ENCODE data around the gene IPO11.

The IPO11 gene

GRCh38 chr5:62473209-62473608 is 60.6 kb downstream of the IPO11 start:
- Histone ChIP-seq H4K20me1 (ENCODE audit: low read depth, low read length) (no peaks in the 10 kb centered on the region), H3F3A (ENCODE audit: insufficient read depth) (peaks cover 10% of the 10 kb centered on the region; the same call in 1 of the 2 replicates), H2AFZ (ENCODE audit: low read depth, low read length, severe bottlenecking) (no peak overlapping the region), H3K36me3 (ENCODE audit: low read length) (no peaks in the 10 kb centered on the region), H3K4me2 (ENCODE audit: low read depth, low read length, poor library complexity, severe bottlenecking) (no peak overlapping the region), H3K27ac (ENCODE audit: low read depth, low read length) (no peak overlapping the region), H3K27me3 (ENCODE audit: low read length) (no peaks in the 10 kb centered on the region), H3K9me2 (replicated peaks; ENCODE audit: insufficient read depth, low read length) (no peaks in the 10 kb centered on the region), H3K9me3 (ENCODE audit: insufficient read depth, low read length) (no peaks in the 10 kb centered on the region), H3K9ac (ENCODE audit: low read length) (no peak overlapping the region), H3K79me2 (ENCODE audit: insufficient read depth, low read length) (no peaks in the 10 kb centered on the region), H3K4me3 (ENCODE audit: insufficient read depth, low read length, poor library complexity, severe bottlenecking) (no peak overlapping the region)
- TF ChIP-seq, protein P1, sequence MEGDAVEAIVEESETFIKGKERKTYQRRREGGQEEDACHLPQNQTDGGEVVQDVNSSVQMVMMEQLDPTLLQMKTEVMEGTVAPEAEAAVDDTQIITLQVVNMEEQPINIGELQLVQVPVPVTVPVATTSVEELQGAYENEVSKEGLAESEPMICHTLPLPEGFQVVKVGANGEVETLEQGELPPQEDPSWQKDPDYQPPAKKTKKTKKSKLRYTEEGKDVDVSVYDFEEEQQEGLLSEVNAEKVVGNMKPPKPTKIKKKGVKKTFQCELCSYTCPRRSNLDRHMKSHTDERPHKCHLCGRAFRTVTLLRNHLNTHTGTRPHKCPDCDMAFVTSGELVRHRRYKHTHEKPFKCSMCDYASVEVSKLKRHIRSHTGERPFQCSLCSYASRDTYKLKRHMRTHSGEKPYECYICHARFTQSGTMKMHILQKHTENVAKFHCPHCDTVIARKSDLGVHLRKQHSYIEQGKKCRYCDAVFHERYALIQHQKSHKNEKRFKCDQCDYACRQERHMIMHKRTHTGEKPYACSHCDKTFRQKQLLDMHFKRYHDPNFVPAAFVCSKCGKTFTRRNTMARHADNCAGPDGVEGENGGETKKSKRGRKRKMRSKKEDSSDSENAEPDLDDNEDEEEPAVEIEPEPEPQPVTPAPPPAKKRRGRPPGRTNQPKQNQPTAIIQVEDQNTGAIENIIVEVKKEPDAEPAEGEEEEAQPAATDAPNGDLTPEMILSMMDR (IDR thresholded peaks at IDR 0.05; ENCODE audit: insufficient read depth, low read length, poor library complexity, severe bottlenecking), result no peak
- TF ChIP-seq EZH2phosphoT487 (conservative IDR thresholded peaks at IDR 0.05; ENCODE audit: low read length), result no peak

DNA sequence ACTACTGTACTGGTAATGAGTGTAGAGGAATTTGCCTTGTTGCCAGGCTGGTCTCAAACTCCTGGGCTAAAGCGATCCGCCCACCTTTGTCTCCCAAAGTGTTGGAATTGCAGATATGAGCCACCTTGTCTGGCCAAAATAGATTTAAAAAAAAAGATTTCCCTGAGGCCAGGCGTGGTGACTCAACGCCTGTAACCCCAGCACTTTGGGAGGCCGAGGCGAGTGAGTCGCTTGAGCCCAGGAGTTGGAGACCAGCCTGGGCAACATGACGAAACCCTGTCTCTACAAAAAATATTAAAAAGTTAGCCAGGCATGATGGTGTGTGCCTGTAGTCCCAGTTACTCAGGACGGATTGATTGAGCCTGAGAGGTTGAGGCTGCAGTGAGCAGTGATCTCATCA is 62.5 kb downstream of the IPO11 start:
- Histone ChIP-seq H3K4me2 (ENCODE audit: low read depth, low read length, poor library complexity, severe bottlenecking) (no peak overlapping the region), H3K79me2 (ENCODE audit: insufficient read depth, low read length) (no peaks in the 10 kb centered on the region), H3K9me2 (replicated peaks; ENCODE audit: insufficient read depth, low read length) (no peaks in the 10 kb centered on the region), H3K4me3 (ENCODE audit: insufficient read depth, low read length, poor library complexity, severe bottlenecking) (no peak overlapping the region), H3K36me3 (ENCODE audit: low read length) (no peaks in the 10 kb centered on the region), H3K9ac (ENCODE audit: low read length) (no peak overlapping the region), H3K9me3 (ENCODE audit: insufficient read depth, low read length) (no peaks in the 10 kb centered on the region), H4K20me1 (ENCODE audit: low read depth, low read length) (no peaks in the 10 kb centered on the region), H3K27me3 (ENCODE audit: low read length) (no peaks in the 10 kb centered on the region), H3F3A (ENCODE audit: insufficient read depth) (peaks cover 10% of the 10 kb centered on the region; the same call in 1 of the 2 replicates), H2AFZ (ENCODE audit: low read depth, low read length, severe bottlenecking) (no peak overlapping the region), H3K27ac (ENCODE audit: low read depth, low read length) (no peak overlapping the region)
- TF ChIP-seq, protein P1 (IDR thresholded peaks at IDR 0.05; ENCODE audit: insufficient read depth, low read length, poor library complexity, severe bottlenecking), result no peak
- TF ChIP-seq EZH2phosphoT487 (conservative IDR thresholded peaks at IDR 0.05; ENCODE audit: low read length), result no peak

DNA sequence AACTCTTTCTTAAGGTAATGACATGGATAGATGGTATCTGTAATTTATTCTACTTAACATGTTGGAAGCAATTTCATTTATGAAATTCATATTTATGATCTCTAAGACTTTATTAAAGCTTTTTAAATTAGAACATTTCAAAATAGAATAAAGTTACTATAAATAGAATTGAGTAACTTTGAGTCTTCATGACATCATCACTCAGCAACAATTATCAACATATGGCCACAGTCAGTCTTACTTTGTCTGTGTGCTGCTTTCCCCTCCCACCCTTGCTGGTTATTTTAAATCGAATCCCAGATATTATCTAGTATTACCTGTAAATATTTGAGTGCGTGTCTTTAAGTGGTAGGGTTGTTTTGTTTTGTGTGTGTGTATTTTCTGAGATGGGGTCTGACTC is 65.2 kb downstream of the IPO11 start:
- H3K9me3 ChIP-seq (ENCODE audit: insufficient read depth, low read length), result no peaks in the 10 kb centered on the region
- H3K4me3 ChIP-seq (ENCODE audit: insufficient read depth, low read length, poor library complexity, severe bottlenecking), result no peak overlapping the region
- TF ChIP-seq, protein P1 (IDR thresholded peaks at IDR 0.05; ENCODE audit: insufficient read depth, low read length, poor library complexity, severe bottlenecking), result no peak
- TF ChIP-seq EZH2phosphoT487 (conservative IDR thresholded peaks at IDR 0.05; ENCODE audit: low read length), result no peak
- no peak overlapping the region for H3K4me2 ChIP-seq (ENCODE audit: low read depth, low read length, poor library complexity, severe bottlenecking)
- peaks cover 10% of the 10 kb centered on the region; the same call in 1 of the 2 replicates for H3F3A ChIP-seq (ENCODE audit: insufficient read depth)
- no peaks in the 10 kb centered on the region for H3K79me2 ChIP-seq (ENCODE audit: insufficient read depth, low read length)
- H3K27me3 ChIP-seq (ENCODE audit: low read length), result no peaks in the 10 kb centered on the region
- H3K9me2 ChIP-seq (replicated peaks; ENCODE audit: insufficient read depth, low read length), result no peaks in the 10 kb centered on the region
- H3K9ac ChIP-seq (ENCODE audit: low read length), result no peak overlapping the region
- no peaks in the 10 kb centered on the region for H4K20me1 ChIP-seq (ENCODE audit: low read depth, low read length)
- no peak overlapping the region for H3K27ac ChIP-seq (ENCODE audit: low read depth, low read length)
- no peak overlapping the region for H2AFZ ChIP-seq (ENCODE audit: low read depth, low read length, severe bottlenecking)
- H3K36me3 ChIP-seq (ENCODE audit: low read length), result no peaks in the 10 kb centered on the region; the same call in 1 of the 2 replicates
